IMR-90 (cell line): ENCODE results near the gene ADM. TPM values are rescaled to one million over a fixed set of nuclear protein-coding genes. Genes with fewer than 3 reads are reported as not detected.

Experiments used
- microRNA-seq, 2 experiments: library from miRNA; stranded (forward) in 1 of 2; unstranded in 1 of 2; fragments of 10-50 nt in 1 of 2; fragments of <30 nt in 1 of 2; gene quantifications in 1 of 2; microRNA quantifications in 1 of 2; one replicate each; pipeline versions ENCODE3 to v1.1.0; 2013 to 2020; ENCODE audit not compliant: insufficient read depth in 1 of 2, insufficient read length in 1 of 2, unreplicated experiment in 1 of 2
- polyA plus RNA-seq, 3 experiments: library from polyadenylated mRNA; depleted of rRNA; stranded (reverse); fragments of >200 nt; gene quantifications; 2 replicates each; pipeline ENCODE4 v1.2.3, GENCODE V29; 2012; ENCODE audit warnings: low replicate concordance in 1 of 3
- small RNA-seq, 5 experiments: library from RNA; depleted of rRNA; stranded (forward); fragments of <200 nt; gene quantifications; one replicate each; pipeline ENCODE3, GENCODE V24; 2012
- total RNA-seq: library from RNA; depleted of rRNA; stranded (reverse); fragments of >200 nt; gene quantifications from 2 replicates; pipeline ENCODE4 v1.2.3, GENCODE V29; 2012; rRNA removed

ADM gene
- total and polyA plus RNA-seq, 2 of the 4 experiments (the other 2 are of a cell fraction), result 357 to 559 TPM

Small RNA genes within 50 kb of the gene (microRNA-seq; reads per million reads assigned to microRNA genes)
- gene AC080023.2 (ENCODE audit: insufficient read depth, insufficient read length), result not detected

Small RNA genes within 50 kb of the gene (small RNA-seq; reads per million reads assigned to genes)
- 0 to 0.41 (median 0) reads per million in 5 experiments for gene AC080023.2

Other genes with a start within 250 kb of the ADM start
- gene SBF2, start 10.9 kb upstream of the ADM start, total RNA-seq, result 45.8 and 51.8 TPM in 2 replicates
- gene SBF2, start 10.9 kb upstream of the ADM start, polyA plus RNA-seq (2012; rRNA removed), result 21.7 and 23.8 TPM in 2 replicates
- 8.1 and 8.6 TPM in 2 replicates for gene AMPD3, start 150.2 kb downstream of the ADM start, total RNA-seq
- gene AMPD3, start 150.2 kb downstream of the ADM start, polyA plus RNA-seq (2012; rRNA removed), result 10.8 and 12.1 TPM in 2 replicates
- gene RNF141, start 236.1 kb downstream of the ADM start, total RNA-seq, result 18.6 and 34.2 TPM in 2 replicates
- gene RNF141, start 236.1 kb downstream of the ADM start, polyA plus RNA-seq (2012; rRNA removed), result 10.6 and 13.8 TPM in 2 replicates